Tibial nerve (tissue), 4 donors: Measurements from ENCODE around the gene CEP112. TPM values are rescaled to one million over a fixed set of nuclear protein-coding genes. Genes with fewer than 3 reads are reported as not detected.
A peak's percentile ranks its signal among the peaks of the same experiment; 100 is the strongest.

Experiments
- DNase-seq, 2 donors: peaks; one replicate each; pipeline ENCODE4 v3.0.0-alpha.2; 2019; ENCODE audit warnings: low spot score in 2 of 2
- H3K27ac ChIP-seq, 4 donors: fragments of 200-600 bp; sonication (generic) in 3 of 4; one replicate each; pipeline ENCODE4 v1.5.1; 2017 to 2019; ENCODE audit warnings: mild to moderate bottlenecking in 1 of 4
- H3K27me3 ChIP-seq, 2 donors: fragments of 200-600 bp; sonication (generic) in 1 of 2; one replicate each; pipeline versions ENCODE4 v1.5.1 to v1.6.0; 2017 to 2019
- H3K36me3 ChIP-seq, 3 donors: fragments of 200-600 bp; sonication (generic); one replicate each; pipeline ENCODE4 v1.5.1; 2018 to 2019
- H3K4me1 ChIP-seq, 4 donors: fragments of 200-600 bp; sonication (generic) in 3 of 4; one replicate each; pipeline ENCODE4 v1.5.1; 2017 to 2019
- H3K4me3 ChIP-seq, 4 donors: fragments of 200-600 bp; sonication (generic) in 3 of 4; one replicate each; pipeline ENCODE4 v1.5.1; 2017 to 2019; ENCODE audit warnings: mild to moderate bottlenecking in 1 of 4, moderate library complexity in 1 of 4
- H3K9me3 ChIP-seq, 4 donors: fragments of 200-600 bp; sonication (generic) in 3 of 4; one replicate each; pipeline ENCODE4 v1.5.1; 2017 to 2019
- CTCF ChIP-seq, 5 experiments: fragments of 200-600 bp in 3 of 5; fragments of 450-650 bp in 2 of 5; sonication (generic) in 3 of 5; IDR thresholded peaks; one replicate each; pipeline ENCODE4 v1.5.1; 2016 to 2019; ENCODE audit warnings: antibody characterized with exemption in 5 of 5, mild to moderate bottlenecking in 3 of 5, moderate library complexity in 2 of 5
- EP300 ChIP-seq, 2 donors: sonication (generic); formaldehyde crosslinking; IDR thresholded peaks; one replicate each; pipeline ENCODE4 v1.6.1; 2017; ENCODE audit warnings: antibody characterized with exemption in 2 of 2, mild to moderate bottlenecking in 1 of 2
- POLR2A ChIP-seq, 2 donors: fragments of 450-650 bp; IDR thresholded peaks; one replicate each; pipeline ENCODE4 v1.6.1; 2017; ENCODE audit warnings: antibody characterized with exemption in 2 of 2, mild to moderate bottlenecking in 2 of 2, moderate library complexity in 2 of 2
- WGBS, 2 donors: methylation state at CpG; one replicate each; pipeline ENCODE4 v1.1.5; 2018; 5-methylcytosine and 5-hydroxymethylcytosine counted together
- total RNA-seq, 4 donors: library from RNA; depleted of rRNA; stranded (reverse); fragments of >200 nt; gene quantifications; one replicate each; pipeline ENCODE4 v1.1.0, GENCODE V29; 2016

CEP112 gene
- total RNA-seq, 4 donors from 2014 or later, result 26.0 to 46.8 (median 34.2) TPM

DNA sequence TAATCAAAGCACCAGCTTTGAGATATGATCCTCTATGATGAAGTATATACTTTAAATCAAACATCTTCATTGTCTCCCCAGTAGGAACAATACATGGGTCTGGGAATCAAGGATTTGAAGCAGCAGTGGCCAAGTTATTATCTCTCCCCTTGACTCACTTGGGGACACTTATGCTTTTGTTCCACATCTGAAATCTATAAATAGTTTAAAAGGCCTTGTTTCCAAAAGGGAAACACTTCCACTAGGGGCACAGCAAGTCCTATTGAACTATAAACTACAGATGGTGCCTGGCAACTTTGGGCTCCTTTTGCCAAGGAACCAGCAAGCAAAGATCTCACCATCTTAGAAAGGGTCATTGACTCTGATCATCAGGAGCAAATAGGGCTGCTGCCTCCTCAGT, 16.0 kb upstream of the CEP112 start:
- no peak for TF ChIP-seq CTCF (IDR thresholded peaks at IDR 0.05)
- Histone ChIP-seq H3K27me3 (no peaks in the 10 kb centered on the region), H3K27ac (no peak overlapping the region), H3K9me3 (peaks cover 0 to 7% (median 0%) of the 10 kb centered on the region in 4 donors), H3K4me3 (no peak overlapping the region), H3K36me3 (no peaks in the 10 kb centered on the region), H3K4me1 (no peaks in the 10 kb centered on the region)
- DNase-seq, result no peak

DNA sequence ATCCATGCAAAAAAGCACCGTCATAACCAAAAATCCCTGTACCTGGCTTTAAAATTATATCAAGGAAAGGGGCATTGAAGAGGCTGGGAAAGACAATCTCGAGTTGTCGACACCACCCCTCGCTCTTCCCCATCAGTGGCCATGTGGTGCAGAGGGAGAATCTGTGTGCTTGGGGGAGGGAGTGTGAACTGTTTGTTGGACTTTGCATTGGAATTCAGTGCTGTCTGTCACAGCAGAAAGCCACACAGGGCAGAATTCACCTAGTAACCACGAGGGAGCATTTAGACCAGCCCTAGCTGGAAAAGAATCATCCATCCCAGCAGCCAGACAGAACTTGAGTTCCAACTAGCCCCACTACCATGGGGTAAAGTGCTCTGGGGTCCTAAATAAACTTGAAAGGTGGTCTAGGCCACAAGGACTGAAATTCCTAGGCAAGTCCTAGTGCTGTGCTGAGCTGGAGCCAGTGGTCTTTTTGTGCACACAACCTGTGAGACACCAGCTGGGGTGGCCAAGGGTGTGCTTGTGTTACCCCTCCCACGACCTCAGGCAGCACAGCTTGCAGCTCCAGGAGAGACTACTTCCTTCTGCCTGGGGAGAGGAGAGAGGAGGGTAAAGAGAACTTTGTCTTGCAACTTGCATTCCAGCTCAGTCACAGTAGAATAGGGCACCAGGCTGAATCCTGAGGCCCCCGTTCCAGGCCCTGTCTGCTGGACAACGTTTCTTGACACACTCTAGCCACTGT, 11.5 kb upstream of the CEP112 start:
- 86 to 92% methylated on average over 8 of the region's 8 CpGs for WGBS, 2 donors
- Histone ChIP-seq H3K9me3 (peaks cover 0 to 3% (median 0%) of the 10 kb centered on the region in 4 donors), H3K4me1 (no peaks in the 10 kb centered on the region), H3K36me3 (no peaks in the 10 kb centered on the region), H3K27me3 (no peaks in the 10 kb centered on the region), H3K27ac (no peak overlapping the region), H3K4me3 (no peak overlapping the region)
- TF ChIP-seq EP300 (IDR thresholded peaks at IDR 0.05) (no peak), CTCF (IDR thresholded peaks at IDR 0.05) (no peak), POLR2A (IDR thresholded peaks at IDR 0.05) (no peak)
- no peak for DNase-seq

- no peaks in the 10 kb centered on the region for H3K27me3 ChIP-seq
- no peaks in the 10 kb centered on the region for H3K36me3 ChIP-seq
- 5 to 9% methylated on average over 3 of the region's 3 CpGs for WGBS, 2 donors
- TF ChIP-seq POLR2A (IDR thresholded peaks at IDR 0.05) (no peak), CTCF (IDR thresholded peaks at IDR 0.05) (peak; percentile 28 to 56 (median 44))
- H3K4me3 ChIP-seq, result no peak overlapping the region
- peaks cover 0 to 2% (median 0%) of the 10 kb centered on the region in 4 donors for H3K9me3 ChIP-seq
- no peak overlapping the region for H3K27ac ChIP-seq
- DNase-seq, result peak in 1 of 2 donors; percentile 55
- no peaks in the 10 kb centered on the region for H3K4me1 ChIP-seq
Measured at GRCh38 chr17:66200685-66201092, 8.8 kb upstream of the CEP112 start.

- WGBS, 2 donors, result 86 to 95% methylated on average over 8 of the region's 8 CpGs
- no peak for DNase-seq
- TF ChIP-seq CTCF (IDR thresholded peaks at IDR 0.05) (no peak), EP300 (IDR thresholded peaks at IDR 0.05) (no peak), POLR2A (IDR thresholded peaks at IDR 0.05) (no peak)
- Histone ChIP-seq H3K36me3 (no peaks in the 10 kb centered on the region), H3K4me3 (no peak overlapping the region), H3K4me1 (no peaks in the 10 kb centered on the region), H3K27me3 (no peaks in the 10 kb centered on the region), H3K9me3 (no peaks in the 10 kb centered on the region), H3K27ac (no peak overlapping the region)
Measured at GRCh38 chr17:66198242-66198641, 6.3 kb upstream of the CEP112 start.

GRCh38 chr17:66192378-66192687, 400 bp upstream of the CEP112 start:
- H3K27me3 ChIP-seq, result no peaks in the 10 kb centered on the region
- no peak for TF ChIP-seq EP300 (IDR thresholded peaks at IDR 0.05)
- TF ChIP-seq CTCF (IDR thresholded peaks at IDR 0.05), result no peak
- no peak for TF ChIP-seq POLR2A (IDR thresholded peaks at IDR 0.05)
- WGBS, 2 donors, result 1 to 3% methylated on average over 10 of the region's 10 CpGs
- peak overlapping the region; percentile 53 to 69 (median 60) for H3K4me3 ChIP-seq
- H3K36me3 ChIP-seq, result no peaks in the 10 kb centered on the region
- no peak for DNase-seq
- no peaks in the 10 kb centered on the region for H3K9me3 ChIP-seq
- H3K27ac ChIP-seq, result peak overlapping the region; percentile 42 to 87 (median 80)
- peaks cover 0 to 23% (median 14%) of the 10 kb centered on the region in 4 donors for H3K4me1 ChIP-seq
